CMK (cell line): ENCODE measurements around the gene RAC2.

Experiments used
- DNase-seq: peaks from one replicate; pipeline ENCODE4 v3.0.0-alpha.2; 2010; ENCODE audit warnings: low read depth

Gene RAC2

DNA sequence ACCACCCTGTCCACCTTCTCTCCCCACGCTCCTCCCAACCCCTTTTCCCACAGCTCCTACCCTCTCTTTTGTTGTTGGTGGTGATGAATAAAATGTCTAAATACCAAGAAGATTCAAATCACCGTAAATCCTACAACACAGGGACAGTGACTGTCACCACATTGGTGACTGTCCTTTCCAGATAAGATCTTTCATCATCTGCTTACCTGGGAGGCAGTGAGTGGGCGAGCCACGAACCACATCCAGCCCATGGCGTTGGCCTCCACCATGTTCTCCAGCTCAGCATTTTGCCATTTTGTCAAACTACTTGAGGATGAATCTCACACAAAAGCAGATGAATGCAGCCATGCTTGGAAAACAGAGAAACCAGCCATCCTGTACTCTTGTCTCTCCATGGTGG lies 31.6 kb upstream of the RAC2 start:
- DNase-seq = no peak

GRCh38 chr22:37275134-37275533 lies 31.1 kb upstream of the RAC2 start:
- DNase-seq = no peak

- DNase-seq = no peak
Measured at GRCh38 chr22:37274380-37274862, 30.4 kb upstream of the RAC2 start.

GRCh38 chr22:37273846-37274225 lies 29.8 kb upstream of the RAC2 start:
- DNase-seq = no peak

DNA sequence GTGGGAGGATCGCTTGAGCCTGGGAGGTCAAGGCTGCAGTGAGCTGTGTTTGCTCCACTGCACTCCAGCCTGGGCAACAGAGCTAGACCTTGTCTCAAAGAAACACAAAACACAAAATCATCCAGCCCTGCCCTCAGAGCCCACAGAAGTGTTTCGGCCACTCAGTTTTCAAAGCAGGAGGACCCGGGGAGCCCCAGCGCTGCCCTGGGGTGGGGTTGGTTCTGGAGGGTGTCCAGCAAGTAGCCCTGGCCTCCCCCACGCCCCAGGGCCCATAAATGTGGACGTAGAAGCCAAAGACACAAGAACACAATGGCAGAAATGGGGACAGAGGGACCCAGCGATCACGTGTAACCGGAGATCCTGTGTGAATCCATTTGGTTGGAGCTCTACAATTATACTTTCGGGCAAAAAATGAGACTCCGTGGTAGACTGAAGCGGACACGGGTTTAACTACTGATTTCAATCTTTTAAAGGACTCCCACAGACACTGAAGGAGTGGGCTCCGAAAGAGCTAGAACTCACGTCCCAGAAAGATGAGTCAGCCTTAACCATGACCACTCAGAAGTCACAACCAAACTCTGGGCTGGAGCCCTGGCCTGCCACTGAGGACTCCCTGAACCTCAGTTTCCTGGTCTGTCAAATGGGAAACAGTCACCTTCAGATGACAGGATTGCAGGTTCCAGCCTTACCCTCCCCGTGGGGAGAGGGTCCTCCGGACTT lies 29.2 kb upstream of the RAC2 start:
- DNase-seq = no peak

DNA sequence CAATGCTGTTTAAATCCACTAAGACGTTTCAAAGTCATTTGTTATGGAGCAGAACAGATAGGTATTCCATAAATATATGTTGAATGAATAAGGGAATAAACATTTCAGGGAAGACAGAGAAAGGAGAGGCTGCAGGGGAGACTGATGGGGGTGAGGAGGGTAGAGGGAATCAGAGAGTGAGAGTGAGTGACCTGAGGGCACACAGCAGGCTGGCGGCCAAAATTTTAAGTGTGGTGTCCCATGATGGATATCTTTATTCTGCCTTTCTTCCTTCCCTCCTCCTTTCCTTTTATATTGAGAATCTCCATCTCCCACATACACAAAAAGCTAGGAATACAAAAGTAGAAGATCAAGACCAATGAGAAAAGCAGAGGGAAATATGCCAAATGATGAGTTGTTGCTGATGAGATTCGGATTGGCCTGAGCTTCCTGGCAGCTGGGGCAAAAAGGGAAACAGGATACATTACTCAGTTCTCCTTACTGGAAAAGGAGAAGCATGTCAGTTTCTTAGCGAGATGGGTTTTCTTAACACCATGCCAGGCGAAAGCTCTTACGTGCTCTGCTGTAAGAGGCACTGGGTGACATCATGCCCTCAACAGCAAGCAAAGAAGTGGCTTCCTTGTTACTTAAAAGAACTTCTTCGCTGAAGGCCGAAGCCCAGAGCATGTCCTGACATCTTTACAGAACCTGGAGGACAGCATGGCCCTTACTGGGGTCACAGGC lies 27.0 kb upstream of the RAC2 start:
- DNase-seq = no peak

GRCh38 chr22:37269936-37270678 lies 26.0 kb upstream of the RAC2 start:
- DNase-seq = no peak

DNA sequence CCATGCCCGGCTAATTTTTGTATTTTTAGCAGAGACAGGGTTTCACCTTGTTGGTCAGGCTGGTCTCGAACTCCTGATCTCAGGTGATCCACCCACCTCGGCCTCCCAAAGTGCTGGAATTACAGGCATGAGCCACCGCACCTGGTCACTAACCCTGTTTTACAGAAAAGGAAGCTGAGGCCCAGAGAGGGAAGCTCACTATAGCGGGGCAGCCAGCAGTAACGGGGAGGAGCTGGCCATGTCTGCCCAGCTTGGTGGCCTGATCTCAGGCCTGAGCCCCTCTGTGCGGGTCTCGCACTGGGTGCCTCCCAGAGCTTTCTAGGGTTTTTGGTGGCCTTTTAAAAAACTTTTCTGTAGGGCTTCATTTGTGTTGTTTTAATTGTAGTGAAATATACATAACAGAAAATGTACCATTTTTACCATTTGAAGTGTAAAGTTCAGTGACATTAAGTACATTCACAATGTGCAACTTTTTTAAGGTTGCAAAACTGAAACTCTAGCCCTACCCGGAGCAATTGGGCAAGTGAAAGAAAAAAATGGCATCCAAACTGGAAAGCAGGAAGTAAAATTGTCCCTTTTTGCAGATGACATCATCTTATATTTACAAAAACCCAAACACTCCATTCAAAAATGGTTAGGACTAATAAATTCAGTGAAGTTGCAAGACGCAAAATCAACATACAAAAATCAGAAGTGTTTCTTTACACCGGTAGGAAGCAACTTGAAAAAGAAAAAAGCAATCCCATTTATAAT lies 23.8 kb upstream of the RAC2 start:
- no peak for DNase-seq

DNA sequence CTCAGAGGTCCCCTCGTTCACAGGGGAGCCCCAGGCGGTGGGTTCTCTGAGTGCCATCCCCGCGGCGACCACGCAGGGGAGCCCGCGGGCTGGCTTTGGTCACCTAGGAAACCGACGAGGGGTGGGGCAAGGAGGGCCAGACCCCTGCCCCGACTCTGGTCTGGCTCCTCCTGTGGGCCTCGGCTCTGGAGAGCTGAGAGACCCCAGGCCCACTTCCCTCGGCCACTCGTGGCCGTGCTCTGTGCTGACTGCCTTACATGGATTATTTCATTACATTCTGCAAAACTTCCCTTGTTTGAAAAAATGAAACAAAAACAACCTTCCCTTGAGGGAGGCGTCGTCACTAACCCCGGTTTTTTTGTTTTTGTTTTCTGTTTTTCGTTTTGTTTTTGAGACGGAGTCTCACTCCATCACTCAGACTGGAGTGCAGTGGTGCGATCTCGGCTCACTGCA lies 23.1 kb upstream of the RAC2 start:
- DNase-seq = no peak

- DNase-seq = no peak
Measured at GRCh38 chr22:37266581-37267134, 22.6 kb upstream of the RAC2 start.

GRCh38 chr22:37263966-37264887 lies 20.2 kb upstream of the RAC2 start:
- no peak for DNase-seq

GRCh38 chr22:37262346-37262745 lies 18.3 kb upstream of the RAC2 start:
- no peak for DNase-seq

DNA sequence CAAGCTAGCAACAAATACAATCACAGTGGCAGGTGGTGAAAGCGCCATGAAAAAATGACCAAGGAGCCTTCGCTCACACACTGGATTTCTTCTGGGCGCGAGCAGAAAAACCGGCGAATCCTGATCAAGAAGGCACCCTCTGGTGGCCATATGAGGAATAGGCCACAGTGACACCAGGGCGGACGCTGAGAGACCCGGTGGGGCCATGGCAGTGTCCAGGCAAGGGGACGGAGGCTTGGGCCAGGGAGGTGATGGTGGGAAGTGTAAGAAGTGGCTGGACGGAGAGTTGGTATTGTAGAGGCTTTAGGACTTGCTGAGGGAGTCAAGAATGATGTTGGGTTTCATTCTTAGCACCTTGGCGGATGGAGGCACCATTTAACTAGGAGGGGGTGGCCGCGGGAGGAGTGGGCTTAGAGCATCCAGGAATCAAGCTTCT lies 16.9 kb upstream of the RAC2 start:
- DNase-seq = no peak

DNA sequence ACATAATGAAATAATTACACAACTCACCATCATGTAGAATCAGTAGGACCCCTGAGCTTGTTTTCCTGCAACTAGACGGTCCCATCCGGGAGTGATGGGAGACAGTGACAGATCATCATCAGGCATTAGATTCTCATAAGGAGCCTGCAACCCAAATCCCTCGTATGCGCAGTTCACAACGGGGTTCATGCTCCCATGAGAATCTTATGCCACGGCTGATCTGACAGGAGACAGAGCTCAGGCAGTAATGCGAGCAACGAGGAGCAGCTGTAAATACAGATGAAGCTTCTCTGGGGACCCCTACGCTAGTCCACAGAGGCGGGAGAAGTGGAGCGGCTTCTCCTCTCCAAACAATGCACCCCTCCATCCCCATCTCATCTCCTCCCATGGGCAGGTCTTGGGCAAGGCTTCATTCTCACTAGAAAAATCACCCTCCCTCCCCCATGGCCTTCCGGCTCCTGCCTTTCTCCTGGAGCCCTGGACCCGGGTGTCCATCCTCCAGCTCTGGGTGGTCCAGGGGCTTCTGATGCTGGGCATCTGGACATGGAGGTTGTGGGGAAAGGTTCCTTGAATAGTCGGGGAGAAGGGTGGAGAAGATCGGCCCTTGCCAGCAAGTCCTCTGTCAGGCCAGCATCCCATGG lies 16.2 kb upstream of the RAC2 start:
- no peak for DNase-seq

GRCh38 chr22:37259540-37260029 lies 15.5 kb upstream of the RAC2 start:
- DNase-seq = no peak

- no peak for DNase-seq
Measured at GRCh38 chr22:37258753-37259401, 14.8 kb upstream of the RAC2 start.

- no peak for DNase-seq
Measured at GRCh38 chr22:37258005-37258752, 14.1 kb upstream of the RAC2 start.

DNA sequence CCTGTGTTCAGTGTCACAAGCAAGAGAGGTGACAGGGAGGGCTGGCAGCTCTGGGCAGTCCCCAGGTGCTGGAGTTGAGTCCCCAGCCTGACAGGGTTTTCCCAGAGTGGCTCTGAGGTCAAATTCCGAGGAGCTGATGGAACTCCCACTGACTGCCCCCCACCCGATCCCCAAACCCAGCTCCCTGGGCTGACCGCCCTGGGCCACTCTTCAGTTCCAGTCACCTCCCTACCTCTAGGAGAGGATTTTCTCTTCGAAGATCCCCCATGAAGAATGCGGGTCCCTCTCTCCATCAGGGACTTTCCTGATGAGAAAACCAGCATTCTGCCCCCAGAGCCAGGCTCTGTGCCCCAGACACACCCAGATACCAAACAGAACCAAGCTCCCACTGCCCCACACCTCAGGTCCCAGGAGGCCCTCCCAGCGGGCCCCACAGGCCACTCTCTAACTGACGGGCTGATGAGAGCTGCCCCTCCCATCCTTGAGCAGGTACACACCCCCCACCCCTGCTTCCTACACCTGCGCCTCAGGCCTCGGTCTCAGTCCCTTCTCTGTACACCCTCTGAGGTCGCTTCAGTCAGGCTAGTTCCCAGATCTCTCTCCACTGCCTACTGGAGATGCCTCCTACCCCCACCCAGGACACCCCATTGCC lies 12.1 kb upstream of the RAC2 start:
- DNase-seq = no peak
